ENCODE data around the gene GZF1. TPM values are rescaled to one million over a fixed set of nuclear protein-coding genes. Genes with fewer than 3 reads are reported as not detected.

GZF1 gene
- total RNA-seq, 4 donors from 2014 or later = 16.3 to 37.2 (median 20.3) TPM

GRCh38 chr20:23415959-23416583, 54.1 kb downstream of the GZF1 start:
- Histone ChIP-seq H3K36me3 (no peaks in the 10 kb centered on the region), H3K4me3 (no peak overlapping the region), H3K27me3 (no peaks in the 10 kb centered on the region), H3K9me3 (no peaks in the 10 kb centered on the region), H3K4me1 (peaks cover 0 to 51% (median 12%) of the 10 kb centered on the region in 4 donors), H3K27ac (no peak overlapping the region)
- TF ChIP-seq, protein P1, sequence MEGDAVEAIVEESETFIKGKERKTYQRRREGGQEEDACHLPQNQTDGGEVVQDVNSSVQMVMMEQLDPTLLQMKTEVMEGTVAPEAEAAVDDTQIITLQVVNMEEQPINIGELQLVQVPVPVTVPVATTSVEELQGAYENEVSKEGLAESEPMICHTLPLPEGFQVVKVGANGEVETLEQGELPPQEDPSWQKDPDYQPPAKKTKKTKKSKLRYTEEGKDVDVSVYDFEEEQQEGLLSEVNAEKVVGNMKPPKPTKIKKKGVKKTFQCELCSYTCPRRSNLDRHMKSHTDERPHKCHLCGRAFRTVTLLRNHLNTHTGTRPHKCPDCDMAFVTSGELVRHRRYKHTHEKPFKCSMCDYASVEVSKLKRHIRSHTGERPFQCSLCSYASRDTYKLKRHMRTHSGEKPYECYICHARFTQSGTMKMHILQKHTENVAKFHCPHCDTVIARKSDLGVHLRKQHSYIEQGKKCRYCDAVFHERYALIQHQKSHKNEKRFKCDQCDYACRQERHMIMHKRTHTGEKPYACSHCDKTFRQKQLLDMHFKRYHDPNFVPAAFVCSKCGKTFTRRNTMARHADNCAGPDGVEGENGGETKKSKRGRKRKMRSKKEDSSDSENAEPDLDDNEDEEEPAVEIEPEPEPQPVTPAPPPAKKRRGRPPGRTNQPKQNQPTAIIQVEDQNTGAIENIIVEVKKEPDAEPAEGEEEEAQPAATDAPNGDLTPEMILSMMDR (IDR thresholded peaks at IDR 0.05) = no peak
- TF ChIP-seq EP300 (IDR thresholded peaks at IDR 0.05) (no peak), POLR2A (IDR thresholded peaks at IDR 0.05) (no peak)
- 69 to 72% methylated on average over 6 of the region's 6 CpGs for WGBS, 2 donors
- DNase-seq (ENCODE audit: low spot score in 2 of 2) = no peak

GRCh38 chr20:23417861-23418260, 55.9 kb downstream of the GZF1 start:
- Histone ChIP-seq H3K27ac (no peak overlapping the region), H3K9me3 (no peaks in the 10 kb centered on the region), H3K36me3 (no peaks in the 10 kb centered on the region), H3K27me3 (no peaks in the 10 kb centered on the region), H3K4me3 (no peak overlapping the region), H3K4me1 (peaks cover 0 to 41% (median 10%) of the 10 kb centered on the region in 4 donors)
- no peak for DNase-seq (ENCODE audit: low spot score in 2 of 2)
- TF ChIP-seq POLR2A (IDR thresholded peaks at IDR 0.05) = no peak
- TF ChIP-seq EP300 (IDR thresholded peaks at IDR 0.05) = no peak
- TF ChIP-seq, protein P1 (IDR thresholded peaks at IDR 0.05) = no peak

DNA sequence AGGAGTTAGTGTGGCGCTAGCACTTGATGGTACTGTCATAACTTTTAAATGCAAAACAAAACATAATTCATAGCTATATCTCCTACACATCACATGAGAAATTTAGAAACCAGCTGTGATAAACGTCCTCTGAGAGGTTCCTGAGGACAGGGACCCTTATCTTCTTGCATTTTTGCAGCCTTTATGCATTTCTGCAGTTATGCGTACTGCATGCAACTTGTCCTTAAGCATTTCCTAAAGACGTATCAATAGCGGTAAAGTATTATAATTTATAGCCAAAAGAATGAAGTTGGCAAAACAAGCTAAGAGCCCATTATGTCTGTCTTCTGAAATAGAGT, 57.6 kb downstream of the GZF1 start:
- Histone ChIP-seq H3K9me3 (no peaks in the 10 kb centered on the region), H3K36me3 (no peaks in the 10 kb centered on the region), H3K4me3 (peak overlapping the region; percentile 52 to 96 (median 81)), H3K27me3 (no peaks in the 10 kb centered on the region), H3K4me1 (peaks cover 0 to 41% (median 10%) of the 10 kb centered on the region in 4 donors), H3K27ac (peak overlapping the region; percentile 74 to 96 (median 86))
- WGBS, 2 donors = 21% methylated on average over 5 of the region's 5 CpGs
- TF ChIP-seq POLR2A (IDR thresholded peaks at IDR 0.05) (no peak), EP300 (IDR thresholded peaks at IDR 0.05) (no peak)
- TF ChIP-seq, protein P1 (IDR thresholded peaks at IDR 0.05) = no peak
- no peak for DNase-seq (ENCODE audit: low spot score in 2 of 2)

GRCh38 chr20:23419995-23420901, 58.3 kb downstream of the GZF1 start:
- Histone ChIP-seq H3K9me3 (no peaks in the 10 kb centered on the region), H3K4me1 (peaks cover 0 to 41% (median 10%) of the 10 kb centered on the region in 4 donors), H3K27me3 (no peaks in the 10 kb centered on the region), H3K36me3 (no peaks in the 10 kb centered on the region), H3K27ac (peak overlapping the region; percentile 74 to 96 (median 86)), H3K4me3 (peak overlapping the region; percentile 52 to 96 (median 81))
- 0% methylated on average over 13 to 45 of the region's 58 CpGs for WGBS, 2 donors
- TF ChIP-seq EP300 (IDR thresholded peaks at IDR 0.05) = peak in 1 of 2 donors; percentile 10
- no peak for TF ChIP-seq POLR2A (IDR thresholded peaks at IDR 0.05)
- DNase-seq (ENCODE audit: low spot score in 2 of 2) = peak in 1 of 2 donors; percentile 31

GRCh38 chr20:23420943-23421931, 59.3 kb downstream of the GZF1 start, which contains the start of gene NAPB:
Gene NAPB (minus strand): TSS chr20:23421488. CDS start chr20:23421402, 86 bp downstream.
- peaks cover 0 to 41% (median 8%) of the 10 kb centered on the region in 4 donors for H3K4me1 ChIP-seq
- peak within 1 kb of the TSS; percentile 52 to 96 (median 81) for H3K4me3 ChIP-seq
- H3K27ac ChIP-seq = peak within 1 kb of the TSS; percentile 74 to 96 (median 86)
- peak; percentile 87 to 89 for DNase-seq (ENCODE audit: low spot score in 2 of 2)
- H3K27me3 ChIP-seq = no peaks in the 10 kb centered on the region
- no peaks in the 10 kb centered on the region for H3K36me3 ChIP-seq
- TF ChIP-seq POLR2A (IDR thresholded peaks at IDR 0.05) = peak; percentile 73 to 90
- TF ChIP-seq, protein P1 (IDR thresholded peaks at IDR 0.05) = peak; percentile 43 to 95 (median 74)
- TF ChIP-seq EP300 (IDR thresholded peaks at IDR 0.05) = peak; percentile 87 to 95
- H3K9me3 ChIP-seq = no peaks in the 10 kb centered on the region
- WGBS, 2 donors = 0 to 1% methylated on average over 28 to 33 of the region's 64 CpGs
